RWPE1 (cell line): ENCODE data around the gene LARP6.
A peak's percentile ranks its signal among the peaks of the same experiment; 100 is the strongest.

Experiments used
- CTCF ChIA-PET: fragments of 350-600 bp; sonication (Branson Sonifier 250); formaldehyde crosslinking; extraction: SDS; loops from one replicate; lab custom pipeline; 2021; lab: Yijun Ruan, JAX
- POLR2A ChIA-PET: fragments of 400-600 bp; formaldehyde crosslinking; extraction: SDS; loops from one replicate; lab custom pipeline; 2020; ENCODE audit warnings: antibody characterized with exemption; ENCODE audit not compliant: low non-redundant PET; lab: Yijun Ruan, JAX
- DNase-seq: peaks from one replicate; pipeline ENCODE4 v3.0.0; 2012; ENCODE audit warnings: low spot score
- H3K27ac ChIP-seq: fragments of 450-650 bp; 2 replicates; pipeline ENCODE4 v1.5.1; 2017
- TF ChIP-seq, protein P1 (sequence below): fragments of 450-650 bp; conservative IDR thresholded peaks from 2 replicates; pipeline ENCODE4 v1.5.1; 2017; ENCODE audit warnings: low read depth, mild to moderate bottlenecking

Gene LARP6

DNA sequence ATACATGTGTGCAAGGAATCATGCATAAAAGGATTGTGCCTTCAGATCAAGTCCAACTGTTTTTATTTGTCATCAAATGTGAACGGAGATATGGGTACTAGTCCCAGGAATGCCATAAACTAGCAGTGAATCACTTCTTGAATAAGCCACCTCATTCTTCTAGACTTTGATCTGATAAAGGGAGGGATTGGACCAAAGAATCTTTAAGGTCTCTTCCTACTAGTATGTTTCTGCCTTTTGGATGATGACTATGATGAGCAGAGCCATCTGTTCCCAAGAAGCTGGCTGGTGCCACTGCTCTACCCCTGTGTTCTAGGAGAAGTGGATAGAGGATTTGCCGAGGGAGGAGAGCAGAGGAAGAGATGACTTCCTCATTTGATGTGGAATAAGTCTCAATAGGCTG lies 61.8 kb downstream of the LARP6 start:
- no peak for DNase-seq
- ChIA-PET CTCF (interaction anchor here (0.6 kb wide), 1 partner anchor 34 kb away, joined by 3 read pairs; no protein-coding TSS in a partner anchor), POLR2A (no interaction called here)
- no peak overlapping the region for H3K27ac ChIP-seq
- TF ChIP-seq, protein P1, sequence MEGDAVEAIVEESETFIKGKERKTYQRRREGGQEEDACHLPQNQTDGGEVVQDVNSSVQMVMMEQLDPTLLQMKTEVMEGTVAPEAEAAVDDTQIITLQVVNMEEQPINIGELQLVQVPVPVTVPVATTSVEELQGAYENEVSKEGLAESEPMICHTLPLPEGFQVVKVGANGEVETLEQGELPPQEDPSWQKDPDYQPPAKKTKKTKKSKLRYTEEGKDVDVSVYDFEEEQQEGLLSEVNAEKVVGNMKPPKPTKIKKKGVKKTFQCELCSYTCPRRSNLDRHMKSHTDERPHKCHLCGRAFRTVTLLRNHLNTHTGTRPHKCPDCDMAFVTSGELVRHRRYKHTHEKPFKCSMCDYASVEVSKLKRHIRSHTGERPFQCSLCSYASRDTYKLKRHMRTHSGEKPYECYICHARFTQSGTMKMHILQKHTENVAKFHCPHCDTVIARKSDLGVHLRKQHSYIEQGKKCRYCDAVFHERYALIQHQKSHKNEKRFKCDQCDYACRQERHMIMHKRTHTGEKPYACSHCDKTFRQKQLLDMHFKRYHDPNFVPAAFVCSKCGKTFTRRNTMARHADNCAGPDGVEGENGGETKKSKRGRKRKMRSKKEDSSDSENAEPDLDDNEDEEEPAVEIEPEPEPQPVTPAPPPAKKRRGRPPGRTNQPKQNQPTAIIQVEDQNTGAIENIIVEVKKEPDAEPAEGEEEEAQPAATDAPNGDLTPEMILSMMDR, result no peak

DNA sequence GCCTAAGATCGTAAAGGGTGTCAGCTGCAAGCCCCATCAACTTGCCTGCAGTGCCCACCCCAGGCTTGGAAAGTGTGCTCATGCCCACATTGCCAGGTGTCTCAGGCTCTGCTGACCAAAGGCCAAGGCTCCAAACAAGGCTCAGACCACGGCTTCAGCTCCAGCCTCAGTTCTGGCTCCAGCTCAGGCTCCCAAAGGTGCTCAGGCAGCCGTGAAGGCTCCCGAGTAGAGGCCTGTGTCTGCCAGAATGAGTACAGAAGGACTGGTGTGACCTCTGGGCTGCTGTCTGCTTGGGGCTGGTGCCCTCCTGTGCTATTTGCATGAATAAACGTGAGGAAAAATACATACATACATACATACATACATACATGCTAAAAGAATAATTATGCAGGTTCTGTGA lies 62.7 kb downstream of the LARP6 start:
- H3K27ac ChIP-seq, result no peak overlapping the region
- no peak for DNase-seq
- CTCF ChIA-PET, result interaction anchor here (0.6 kb wide), 1 partner anchor 10 kb away, joined by 3 read pairs; no protein-coding TSS in a partner anchor
- POLR2A ChIA-PET, result no interaction called here
- TF ChIP-seq, protein P1, result no peak

GRCh38 chr15:70789213-70789612 lies 64.7 kb downstream of the LARP6 start:
- no peak for DNase-seq
- POLR2A ChIA-PET, result no interaction called here
- TF ChIP-seq, protein P1, result no peak
- no peak overlapping the region for H3K27ac ChIP-seq
- CTCF ChIA-PET, result no interaction called here

- no peak overlapping the region for H3K27ac ChIP-seq
- POLR2A ChIA-PET, result no interaction called here
Observed at GRCh38 chr15:70788114-70789049, 65.6 kb downstream of the LARP6 start.

GRCh38 chr15:70786996-70787395 lies 67.0 kb downstream of the LARP6 start:
- ChIA-PET CTCF (interaction anchor here (0.7 kb wide), 1 partner anchor 144 kb away, joined by 4 read pairs; no protein-coding TSS in a partner anchor), POLR2A (no interaction called here)
- no peak for DNase-seq
- no peak overlapping the region for H3K27ac ChIP-seq
- TF ChIP-seq, protein P1, result no peak

More at GRCh38 chr15:70788114-70789049, 65.6 kb downstream of the LARP6 start:
- TF ChIP-seq, protein P1, result no peak
- CTCF ChIA-PET, result interaction anchor here (0.6 kb wide), 1 partner anchor 19 kb away, joined by 3 read pairs; no protein-coding TSS in a partner anchor
- DNase-seq, result no peak

- POLR2A ChIA-PET, result no interaction called here
- CTCF ChIA-PET, result interaction anchor here (0.6 to 0.7 kb wide), 2 partner anchors 22 to 711 kb away, joined by 3 read pairs; no protein-coding TSS in a partner anchor
- peak; percentile 34 for DNase-seq
- TF ChIP-seq, protein P1, result no peak
- H3K27ac ChIP-seq, result 0 out of 2 replicates have a peak overlapping the region, but pooled peaks have one; percentile 21
Observed at GRCh38 chr15:70783610-70784022, 70.3 kb downstream of the LARP6 start.
